Fibroblast of lung (primary cell): ENCODE results near the gene ARID1B.

Experiments
- CTCF ChIP-seq, 2 donors: IDR thresholded peaks in 1 of 2; conservative IDR thresholded peaks in 1 of 2; 1 replicate in 1 of 2; 2 replicates in 1 of 2; pipeline ENCODE4 v1.5.1; 2011 to 2012; ENCODE audit warnings: low read length in 2 of 2, control low read depth in 1 of 2, inconsistent platforms in 1 of 2, low read depth in 1 of 2, mild to moderate bottlenecking in 1 of 2
- EZH2 ChIP-seq: IDR thresholded peaks from 2 replicates; pipeline ENCODE4 v1.5.1; 2012; ENCODE audit warnings: low read length, control low read depth, mild to moderate bottlenecking; ENCODE audit errors: missing control alignments

- no peak for TF ChIP-seq EZH2
- no peak for TF ChIP-seq CTCF (conservative IDR thresholded peaks at IDR 0.05 in 1 of 2, IDR thresholded peaks at IDR 0.05 in 1 of 2; ENCODE audit: low read depth in 1 of 2, low read length in 2 of 2)
Observed at GRCh38 chr6:156828280-156828703, 51.1 kb downstream of the ARID1B start.
